ENCODE results near the gene SRMS.
"Not testable (repeated sequence)": the region's sequence is repeated elsewhere in the genome, so short reads cannot be mapped to it uniquely, and the experiment has no call there.

Gene SRMS

DNA sequence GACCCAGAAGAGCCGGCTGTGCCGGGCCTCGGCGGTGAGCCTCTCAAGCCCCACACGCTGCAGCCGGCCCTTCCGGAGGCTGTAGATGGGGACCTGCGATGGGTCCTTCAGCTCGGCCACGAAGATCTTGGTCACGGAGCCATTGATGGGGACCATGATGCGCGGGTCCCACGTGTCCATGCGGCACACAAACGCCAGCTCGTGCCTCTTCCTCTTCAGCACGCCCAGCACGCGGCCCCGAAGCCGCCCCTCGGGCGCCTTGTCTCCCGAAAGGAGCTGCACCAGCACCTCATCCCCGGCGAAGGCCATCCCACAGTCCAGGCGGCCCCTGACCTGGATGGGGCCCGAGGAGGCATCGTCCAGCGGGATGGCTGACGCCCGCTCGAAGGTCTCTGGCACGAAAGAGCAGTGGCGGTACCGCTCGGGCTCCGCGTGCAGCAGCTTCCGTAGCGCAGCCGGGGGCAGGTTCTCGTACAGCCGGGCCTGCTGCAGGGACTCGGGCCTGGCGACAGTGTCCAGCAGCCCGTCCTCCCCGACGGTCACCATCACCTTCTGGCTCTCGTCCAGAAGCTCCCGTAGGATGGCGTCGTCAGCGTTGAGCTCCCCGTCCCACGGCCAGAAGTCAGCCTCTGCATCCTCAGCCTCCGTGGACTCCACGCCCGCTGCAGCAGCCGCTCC is 17.6 kb upstream of the SRMS start:
- no peak for DNase-seq

GRCh38 chr20:63564036-63564810 is 16.7 kb upstream of the SRMS start:
- no peak for DNase-seq

DNA sequence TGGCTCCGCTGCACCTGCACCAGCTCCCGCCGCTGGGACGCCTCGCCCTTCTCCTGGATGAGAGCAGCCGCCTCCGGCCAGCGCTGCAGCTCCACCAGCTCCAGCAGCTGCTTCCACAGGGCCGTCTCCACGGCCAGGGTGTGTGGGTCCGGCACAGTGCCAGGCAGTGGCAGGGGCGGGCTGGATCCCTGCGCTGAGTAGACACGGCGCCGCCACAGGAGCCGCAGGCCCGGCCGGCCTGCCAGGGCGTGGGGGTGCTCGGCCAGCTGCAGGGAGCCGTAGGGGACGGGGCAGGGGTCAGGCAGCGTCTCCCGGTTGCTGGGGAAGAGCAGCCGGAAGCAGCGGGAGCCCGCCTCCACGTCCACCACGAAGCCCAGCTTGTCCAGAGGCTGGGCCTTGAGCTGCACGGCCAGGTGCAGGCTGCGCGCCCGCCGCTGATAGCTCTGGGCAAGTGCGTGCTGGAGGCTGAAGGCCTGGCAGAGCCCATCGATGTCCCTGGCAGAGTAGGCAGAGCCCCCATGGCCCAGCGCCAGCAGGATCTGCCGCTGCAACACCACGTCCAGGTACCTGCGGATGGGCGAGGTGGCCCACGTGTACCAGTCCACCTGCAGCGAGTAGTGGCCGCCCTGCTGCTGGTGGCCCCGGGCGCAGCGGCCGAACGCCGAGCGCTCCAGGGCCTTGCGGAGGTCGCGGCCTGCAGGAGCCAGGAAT is 15.8 kb upstream of the SRMS start:
- DNase-seq = no peak

DNA sequence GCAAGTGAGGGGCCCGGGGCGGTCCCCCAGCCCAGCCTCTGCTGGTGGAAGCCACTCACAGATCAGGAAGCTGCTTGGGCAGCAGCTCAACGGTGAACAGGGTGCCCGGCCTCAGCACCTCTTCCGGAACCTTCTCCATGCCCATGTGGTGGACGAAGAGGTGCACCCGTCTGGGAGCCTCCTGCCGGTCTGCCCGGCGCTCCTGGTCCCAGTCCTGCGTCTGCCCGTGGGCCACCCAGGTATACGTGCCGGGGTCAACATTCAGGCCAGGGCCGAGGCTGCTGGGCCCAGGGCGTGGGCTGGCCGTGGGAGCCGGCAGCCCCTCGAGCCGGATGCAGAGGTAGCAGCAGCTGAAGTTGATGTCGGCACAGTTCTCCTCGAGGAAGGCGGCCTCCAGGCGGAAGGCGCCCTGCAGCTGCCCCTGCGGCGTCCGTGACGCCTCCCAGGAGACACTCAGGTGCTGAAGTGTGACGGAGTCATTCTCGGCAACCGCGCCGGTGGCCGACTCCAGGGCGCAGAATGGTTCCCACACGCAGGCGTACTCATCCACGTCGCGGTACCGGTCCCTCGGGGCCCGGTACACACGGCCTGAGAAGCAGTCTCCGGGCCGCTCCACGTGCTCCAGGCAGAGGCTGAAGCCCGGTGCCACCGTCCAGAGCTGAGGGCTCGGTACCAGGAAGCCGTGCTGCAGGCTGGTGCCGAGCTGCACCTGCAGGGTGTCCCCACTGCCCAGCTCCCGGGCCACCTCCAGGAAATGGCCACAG is 15.1 kb upstream of the SRMS start:
- no peak for DNase-seq

- DNase-seq = no peak
Measured at GRCh38 chr20:63561624-63562396, 14.3 kb upstream of the SRMS start.

DNA sequence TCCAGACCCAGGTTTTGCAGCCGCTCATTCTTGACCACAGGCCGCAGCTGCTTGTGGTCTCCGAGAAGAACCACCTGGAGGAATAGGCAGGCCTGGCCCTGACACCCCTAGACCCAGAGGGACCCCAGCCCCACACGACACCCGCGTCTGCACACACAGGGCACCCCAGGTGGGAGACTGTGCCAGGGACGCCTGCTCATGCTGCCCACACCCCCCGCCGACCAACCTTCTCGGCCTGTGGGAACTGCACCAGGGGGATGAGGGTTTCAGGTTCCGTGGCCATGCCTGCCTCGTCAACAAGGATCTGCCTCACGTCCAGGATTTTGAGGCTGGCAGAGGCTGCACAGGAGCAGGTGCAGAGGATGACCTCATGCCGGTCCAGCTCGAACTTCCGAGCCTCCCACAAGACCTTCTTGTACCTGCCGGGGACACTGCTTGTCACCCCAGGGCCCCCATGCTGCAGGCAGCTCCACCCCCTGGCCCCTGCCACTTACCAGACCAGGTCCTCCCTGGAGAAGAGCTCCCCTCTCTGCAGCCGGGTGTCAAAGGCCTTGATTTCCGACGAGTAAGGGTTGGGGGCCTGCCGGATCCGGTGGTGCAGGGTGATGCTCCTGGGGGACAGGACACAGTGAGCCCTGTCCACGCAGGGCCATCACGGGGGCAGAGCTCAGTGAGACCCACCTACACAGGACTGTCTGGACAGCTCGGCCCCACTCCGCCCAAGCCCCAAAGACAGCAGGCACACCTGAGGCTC is 13.5 kb upstream of the SRMS start:
- DNase-seq = no peak

- DNase-seq = no peak
Measured at GRCh38 chr20:63560333-63560805, 12.8 kb upstream of the SRMS start.

DNA sequence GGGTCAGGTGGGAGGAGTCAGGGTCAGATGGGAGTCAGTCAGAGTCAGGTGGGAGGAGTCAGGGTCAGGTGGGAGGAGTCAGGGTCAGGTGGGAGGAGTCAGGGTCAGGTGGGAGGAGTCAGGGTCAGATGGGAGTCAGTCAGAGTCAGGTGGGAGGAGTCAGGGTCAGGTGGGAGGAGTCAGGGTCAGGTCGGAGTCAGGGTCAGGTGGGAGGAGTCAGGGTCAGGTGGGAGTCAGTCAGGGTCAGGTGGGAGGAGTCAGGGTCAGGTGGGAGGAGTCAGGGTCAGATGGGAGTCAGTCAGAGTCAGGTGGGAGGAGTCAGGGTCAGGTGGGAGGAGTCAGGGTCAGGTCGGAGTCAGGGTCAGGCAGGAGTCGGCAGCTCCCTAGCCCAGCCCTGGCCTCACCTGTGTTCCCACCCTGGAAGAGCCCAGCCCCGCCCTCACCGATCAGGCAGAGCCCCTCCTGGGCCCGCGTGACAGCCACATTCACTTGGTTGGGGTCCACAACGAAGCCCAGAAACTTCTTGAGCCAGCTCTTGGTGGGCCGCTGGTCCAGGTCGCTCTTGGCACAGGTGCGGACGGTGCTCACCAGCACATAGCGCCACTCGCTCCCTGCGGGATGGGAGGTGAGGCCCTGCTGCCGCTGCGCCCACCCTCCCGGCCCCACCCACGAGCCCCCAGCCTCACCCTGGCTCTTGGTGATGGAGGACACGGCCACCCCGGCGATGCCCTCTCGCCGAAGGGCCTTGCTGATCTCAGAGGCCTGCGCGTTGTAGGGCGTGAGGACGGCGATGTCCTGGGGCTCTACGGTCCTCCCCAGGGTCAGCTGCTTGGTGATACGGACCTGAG is 12.2 kb upstream of the SRMS start:
- not testable (repeated sequence) for DNase-seq

- no peak for DNase-seq
Measured at GRCh38 chr20:63558804-63559484, 11.4 kb upstream of the SRMS start.

DNA sequence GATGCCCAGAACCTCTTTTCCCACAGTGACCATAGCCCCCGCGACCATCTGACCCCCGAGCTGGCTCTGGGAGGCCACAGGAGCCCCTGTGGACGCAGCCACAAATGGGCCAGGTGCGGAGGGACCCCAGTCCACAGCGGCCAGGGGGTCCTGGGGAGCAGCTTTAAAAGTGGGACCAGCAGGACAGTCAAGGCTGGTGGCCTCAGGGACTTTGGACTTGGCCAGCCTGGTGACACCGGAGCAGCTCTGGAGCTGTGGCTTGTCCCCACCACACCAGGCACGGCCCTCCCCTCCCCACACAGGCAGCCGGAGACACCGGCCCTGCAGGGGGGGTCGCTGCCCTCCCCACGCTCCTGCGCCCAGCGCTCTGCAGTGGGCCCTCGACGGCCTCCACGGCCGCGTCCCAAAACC is 9.9 kb upstream of the SRMS start:
- no peak for DNase-seq

DNA sequence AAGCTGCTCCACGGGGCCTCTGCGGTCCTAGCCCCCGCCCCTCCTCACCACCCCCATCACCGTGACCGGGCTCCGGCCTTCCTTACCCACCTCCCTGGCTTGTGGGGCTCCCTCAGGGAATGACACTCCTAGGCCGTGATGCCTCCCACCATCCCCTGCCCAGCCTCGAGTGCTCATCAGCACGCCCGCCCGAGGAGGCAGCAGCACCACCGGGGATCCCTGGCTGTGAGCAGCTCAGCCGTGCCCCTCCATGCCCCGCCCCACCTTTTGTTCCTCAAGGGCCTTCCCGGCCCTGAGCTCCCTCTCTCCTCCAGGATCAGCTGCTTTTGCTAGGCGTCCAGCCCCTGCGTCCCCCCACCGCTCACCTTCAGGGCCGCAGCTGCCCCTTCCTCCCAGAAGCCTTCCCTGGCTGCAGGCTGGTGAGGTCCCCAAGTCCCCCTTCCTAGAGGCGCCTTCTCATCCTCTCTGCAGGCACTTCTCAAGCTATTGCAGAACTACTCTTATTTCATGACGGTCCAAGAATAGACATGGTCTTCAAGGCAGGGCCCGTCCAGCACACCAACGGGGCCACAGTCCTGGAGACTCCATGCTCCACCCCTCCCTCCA is 9.4 kb upstream of the SRMS start:
- DNase-seq = no peak

GRCh38 chr20:63555661-63556381 is 8.3 kb upstream of the SRMS start:
- DNase-seq = no peak

GRCh38 chr20:63554361-63555278 is 7.1 kb upstream of the SRMS start:
- no peak for DNase-seq

DNA sequence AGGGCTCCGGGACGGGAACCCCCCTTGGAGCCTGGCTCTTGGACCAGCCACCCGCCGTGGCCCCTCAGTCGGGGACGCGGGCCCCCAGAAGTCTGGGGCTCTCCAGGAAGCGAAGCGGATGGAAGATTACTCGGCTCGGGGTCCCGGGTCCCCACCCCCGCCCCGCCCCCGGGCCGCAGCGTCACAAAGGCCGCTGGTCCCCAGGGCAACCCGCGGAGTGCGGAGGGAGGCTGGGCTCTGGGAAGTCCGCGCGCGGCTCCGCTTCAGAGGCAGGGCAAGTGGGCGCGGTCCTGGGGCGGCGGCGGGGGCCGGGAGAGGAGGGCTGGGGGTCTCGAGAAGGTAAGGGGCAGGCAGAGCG is 6.4 kb upstream of the SRMS start, which contains the start of gene FNDC11:
FNDC11 (plus strand) TSS at position 227 of the 358 bp plus-strand sequence. CDS start 1,505 bp downstream, outside the sequence.
- no peak for DNase-seq

DNA sequence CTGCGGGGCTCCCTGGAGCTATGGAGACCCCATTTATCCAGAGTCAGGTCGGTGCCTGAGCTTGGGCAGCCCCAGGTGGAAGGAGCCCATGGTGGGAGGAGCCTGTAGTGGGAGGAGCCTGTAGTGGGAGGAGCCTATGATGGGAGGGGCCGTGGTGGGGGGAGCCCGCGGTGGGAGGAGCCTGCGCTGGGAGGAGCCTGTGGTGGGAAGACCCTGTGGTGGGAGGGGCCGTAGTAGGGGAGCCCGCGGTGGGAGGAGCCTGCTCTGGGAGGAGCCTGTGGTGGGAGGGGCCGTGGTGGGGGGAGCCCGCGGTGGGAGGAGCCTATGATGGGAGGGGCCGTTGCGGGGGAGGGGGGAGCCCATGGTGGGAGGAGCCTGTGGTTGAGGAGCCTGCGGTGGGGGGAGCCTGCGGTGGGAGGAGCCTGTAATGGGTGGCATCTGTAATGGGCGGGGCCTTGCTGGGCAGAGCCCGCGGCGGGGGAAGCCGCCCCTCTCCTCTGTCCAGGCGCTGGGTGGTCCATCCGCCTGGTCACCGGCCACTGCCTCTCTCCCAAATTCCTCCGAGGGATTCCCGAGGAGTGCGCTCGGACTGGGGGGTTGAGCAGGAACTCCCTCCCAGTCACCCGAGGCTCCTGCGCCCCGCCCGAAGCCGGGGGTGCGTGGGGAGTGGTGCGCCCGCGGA is 5.8 kb upstream of the SRMS start:
- peak; percentile 83 for DNase-seq

- DNase-seq = no peak
Measured at GRCh38 chr20:63552481-63553249, 5.1 kb upstream of the SRMS start.
